Coronary artery (tissue), 2 donors: ENCODE data around the gene DCTN5.
"Not testable (repeated sequence)": the region's sequence is repeated elsewhere in the genome, so short reads cannot be mapped to it uniquely, and the experiment has no call there.

Experiments
- DNase-seq: peaks from one replicate; pipeline ENCODE4 v3.0.0-alpha.2; 2017; ENCODE audit warnings: low spot score
- H3K27ac ChIP-seq, 2 donors: fragments of 200-600 bp; sonication (generic); one replicate each; pipeline ENCODE4 v1.5.1; 2016 to 2019
- H3K4me3 ChIP-seq: fragments of 200-600 bp; sonication (generic); 2 replicates; pipeline ENCODE4 v1.5.1; 2016; ENCODE audit warnings: mild to moderate bottlenecking, moderate library complexity
- CTCF ChIP-seq: fragments of 200-600 bp; sonication (generic); IDR thresholded peaks from one replicate; pipeline ENCODE4 v1.5.1; 2019; ENCODE audit warnings: antibody characterized with exemption

DCTN5 gene

GRCh38 chr16:23712976-23713375 is 71.7 kb downstream of the DCTN5 start, which contains the start of gene ERN2:
Gene ERN2, minus strand, starts transcription at chr16:23713222. Its CDS starts 35 bp downstream, at chr16:23713187.
- Histone ChIP-seq H3K4me3 (no peak within 1 kb of the TSS), H3K27ac (no peak within 1 kb of the TSS)
- DNase-seq, result no peak
- TF ChIP-seq CTCF, result no peak

DNA sequence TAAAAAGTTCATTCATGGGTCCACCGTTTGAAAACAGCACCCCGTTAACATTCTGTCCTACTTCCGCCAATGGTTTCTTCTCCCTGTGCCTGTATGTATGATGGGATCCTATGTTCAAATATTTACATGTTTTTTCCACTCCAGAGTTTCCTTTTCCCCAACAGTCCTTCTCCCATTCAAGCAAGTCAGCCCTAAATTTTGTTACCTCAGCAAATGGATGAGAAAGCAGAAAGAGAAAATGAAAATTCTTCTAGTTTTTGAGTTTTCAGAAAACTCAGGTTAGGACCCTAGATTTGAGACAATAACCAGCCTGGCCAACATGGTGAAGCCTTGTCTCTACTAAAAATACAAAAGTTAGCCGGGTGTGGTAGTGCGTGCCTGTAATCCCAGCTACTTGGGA is 75.2 kb downstream of the DCTN5 start:
- H3K4me3 ChIP-seq, result no peak overlapping the region
- no peak for TF ChIP-seq CTCF
- no peak overlapping the region for H3K27ac ChIP-seq
- DNase-seq, result no peak

DNA sequence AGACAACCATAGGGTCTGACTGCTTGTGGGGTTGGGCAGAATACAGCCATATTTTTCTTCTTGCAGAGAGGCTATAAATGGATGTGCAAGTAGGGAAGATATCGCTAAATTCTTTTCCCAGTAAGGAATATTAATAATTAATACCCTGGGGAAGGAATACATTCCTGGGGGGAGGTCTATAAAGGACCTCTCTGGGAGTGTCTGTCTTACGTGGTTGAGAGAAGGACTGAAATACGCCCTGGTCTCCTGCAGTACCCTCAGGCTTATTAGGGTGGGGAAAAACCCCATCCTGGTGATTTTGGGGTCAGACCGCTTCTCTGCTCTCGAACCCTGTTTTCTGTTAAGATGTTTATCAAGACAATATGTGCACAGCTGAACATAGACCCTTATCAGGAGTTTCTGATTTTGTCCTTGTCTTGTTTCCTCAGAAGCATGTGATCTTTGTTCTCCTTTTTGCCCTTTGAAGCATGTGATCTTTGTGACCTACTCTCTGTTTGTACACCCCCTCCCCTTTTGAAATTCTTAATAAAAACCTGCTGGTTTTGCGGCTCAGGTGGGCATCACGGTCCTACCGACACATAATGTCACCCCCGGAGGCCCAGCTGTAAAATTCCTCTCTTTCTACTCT is 81.5 kb downstream of the DCTN5 start:
- not testable (repeated sequence) for H3K4me3 ChIP-seq, DNase-seq, H3K27ac ChIP-seq

GRCh38 chr16:23724096-23724784 is 83.0 kb downstream of the DCTN5 start:
- no peak overlapping the region for H3K27ac ChIP-seq
- DNase-seq, result no peak
- no peak overlapping the region for H3K4me3 ChIP-seq
- TF ChIP-seq CTCF, result no peak

DNA sequence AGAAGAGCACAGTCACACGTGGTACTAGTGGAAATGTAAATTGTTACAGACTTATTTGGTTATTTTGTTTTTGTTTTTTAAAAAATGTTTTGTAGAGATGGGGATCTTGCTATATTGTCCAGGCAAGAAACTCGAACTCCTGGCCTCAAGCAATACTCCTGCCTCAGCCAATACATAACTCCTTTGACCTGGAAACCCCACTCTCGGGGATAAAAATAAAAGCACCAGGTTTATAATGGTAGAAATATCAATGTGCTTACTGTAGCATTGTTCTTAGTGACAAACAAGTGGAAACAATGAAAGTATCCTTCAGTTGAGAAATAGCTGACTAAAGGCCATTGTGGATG is 83.5 kb downstream of the DCTN5 start:
- DNase-seq, result no peak
- no peak overlapping the region for H3K27ac ChIP-seq
- H3K4me3 ChIP-seq, result no peak overlapping the region
- TF ChIP-seq CTCF, result no peak

DNA sequence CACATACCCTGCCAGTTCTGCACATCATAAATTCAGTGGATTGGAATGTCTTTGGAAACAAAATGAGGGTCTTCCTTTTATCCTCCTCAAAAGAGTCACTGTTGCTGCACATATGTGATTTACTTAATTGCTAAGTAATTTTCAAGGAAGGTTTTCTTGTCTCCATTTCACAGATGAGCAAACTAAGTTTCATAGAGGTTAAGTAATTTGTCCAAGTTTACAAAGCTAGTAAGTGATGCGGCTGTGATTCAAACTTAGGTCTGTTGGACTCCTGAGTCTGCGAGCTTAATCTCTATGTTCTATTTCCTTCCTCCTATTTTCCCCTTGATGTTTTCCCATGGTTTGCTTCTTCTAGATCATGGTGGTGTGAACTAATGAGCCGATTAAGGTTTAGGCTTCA is 85.4 kb downstream of the DCTN5 start:
- Histone ChIP-seq H3K27ac (no peak overlapping the region), H3K4me3 (no peak overlapping the region)
- no peak for TF ChIP-seq CTCF
- no peak for DNase-seq
